Kidney epithelial cell (primary cell): Measurements from ENCODE around the gene GLRX5. TPM values are rescaled to one million over a fixed set of nuclear protein-coding genes. Genes with fewer than 3 reads are reported as not detected.

ENCODE experiments used
- total RNA-seq: library from RNA; depleted of rRNA; stranded (reverse); fragments of >200 nt; gene quantifications from 2 replicates; pipeline ENCODE4 v1.2.3, GENCODE V29; 2015

GLRX5 gene
- total RNA-seq, 1 donor from 2014 or later, result 48.3 TPM

Other genes with a start within 250 kb of the GLRX5 start
- 9.5 and 9.8 TPM in 2 replicates for gene CLMN, start 215.1 kb upstream of the GLRX5 start, total RNA-seq
- gene SYNE3, start 18.4 kb upstream of the GLRX5 start, total RNA-seq, result 2.2 and 3.1 TPM in 2 replicates
- gene TCL1B, start 151.4 kb downstream of the GLRX5 start, total RNA-seq, result not detected in 2 replicates
- gene TCL1A, start 179.1 kb downstream of the GLRX5 start, total RNA-seq, result not detected in 2 replicates